Measurements from ENCODE around the gene ICAM1. TPM values are rescaled to one million over a fixed set of nuclear protein-coding genes. Genes with fewer than 3 reads are reported as not detected.

ICAM1 gene
- total and polyA plus RNA-seq, 2 of the 13 experiments (the other 11 are each of a cell fraction or from before 2014, with no cell fraction given), result 37.9 to 98.4 TPM

- TF ChIP-seq CREM (IDR thresholded peaks at IDR 0.05), result peak; percentile 60; the same call in 1 of the 2 replicates
- TF ChIP-seq CREM (CRISPR knock-in tag; IDR thresholded peaks at IDR 0.05), result no peak
- TF ChIP-seq RCOR2 (CRISPR knock-in tag; IDR thresholded peaks at IDR 0.05), result no peak
- TF ChIP-seq PTBP1 (IDR thresholded peaks at IDR 0.05; ENCODE audit: low read depth, low read length, poor library complexity, severe bottlenecking), result no peak
- peak; percentile 87 for TF ChIP-seq RFXANK (CRISPR knock-in tag; IDR thresholded peaks at IDR 0.05)
- no peak for TF ChIP-seq HNRNPH1 (optimal IDR thresholded peaks at IDR 0.05; ENCODE audit: low read depth, low read length)
Observed at GRCh38 chr19:10270616-10271394, at the start of gene ICAM1 (continued).

GRCh38 chr19:10222201-10222890, 48.6 kb upstream of the ICAM1 start:
- ATAC-seq (no peak), DNase-seq (ENCODE audit: low spot score) (no peak), FAIRE-seq (no peak)
- Histone ChIP-seq H3K4me1 (ENCODE audit: insufficient read depth, low read length) (peaks cover 30% of the 10 kb centered on the region), H3K27me3 (ENCODE audit: control insufficient read depth in 1 of 2, insufficient read depth in 2 of 2, low read length in 2 of 2) (no peaks in the 10 kb centered on the region; a peak in 1 of 5 replicates), H3K9ac (ENCODE audit: insufficient read depth, low read depth, low read length) (no peak overlapping the region), H3K4me2 (ENCODE audit: low read depth, low read length) (no peak overlapping the region), H3K9me3 (ENCODE audit: low read length) (no peaks in the 10 kb centered on the region), H2AFZ (ENCODE audit: low read length) (no peak overlapping the region), H3K36me3 (replicated peaks in 1 of 2; ENCODE audit: control insufficient read depth in 1 of 2, insufficient read depth in 2 of 2, low read length in 2 of 2) (no peaks in the 10 kb centered on the region), H3K79me2 (ENCODE audit: insufficient read depth, low read length) (no peaks in the 10 kb centered on the region), H3K4me3 (replicated peaks in 1 of 3; ENCODE audit: insufficient read depth in 1 of 3, low read depth in 2 of 3, low read length in 3 of 3) (no peak overlapping the region), H4K20me1 (ENCODE audit: insufficient read depth, low read length) (no peaks in the 10 kb centered on the region), H3K27ac (ENCODE audit: extremely low read length, insufficient read depth, low read length) (no peak overlapping the region)
- no TSS peak for BruUV-seq (replicated peaks)
- intact Hi-C loops (cut with micrococcal nuclease; ENCODE audit: unreplicated experiment) (no loop called here), in situ Hi-C loops (cut with HindIII; ENCODE audit: extremely low pct_ligation_motif_present, low pct_unique_long_range_greater_than_20kb) (no loop called here)
- 77% methylated on average over 13 of the region's 14 CpGs for WGBS (ENCODE audit: low lambda C conversion rate)
- TF ChIP-seq POLR2A (IDR thresholded peaks at IDR 0.05; ENCODE audit: insufficient read depth in 1 of 2, low read depth in 2 of 2, low read length in 2 of 2) (no peak), ZNF230 (CRISPR knock-in tag; IDR thresholded peaks at IDR 0.05) (no peak), ZNF543 (CRISPR knock-in tag; IDR thresholded peaks at IDR 0.05) (no peak), ZFP91 (CRISPR knock-in tag; IDR thresholded peaks at IDR 0.05; ENCODE audit: borderline replicate concordance) (no peak), ZNF709 (CRISPR knock-in tag; IDR thresholded peaks at IDR 0.05) (no peak), ZNF563 (CRISPR knock-in tag; IDR thresholded peaks at IDR 0.05) (no peak), THAP11 (CRISPR knock-in tag; IDR thresholded peaks at IDR 0.05) (no peak), ZNF225 (CRISPR knock-in tag; IDR thresholded peaks at IDR 0.05) (no peak), PCBP1 (IDR thresholded peaks at IDR 0.05; ENCODE audit: borderline replicate concordance, low read depth, low read length) (no peak), TFE3 (CRISPR knock-in tag; IDR thresholded peaks at IDR 0.05) (no peak), U2AF1 (optimal IDR thresholded peaks at IDR 0.05; ENCODE audit: low read depth, low read length) (no peak), ZFP37 (CRISPR knock-in tag; IDR thresholded peaks at IDR 0.05; ENCODE audit: borderline replicate concordance) (no peak), GFI1 (CRISPR knock-in tag; IDR thresholded peaks at IDR 0.05; ENCODE audit: borderline replicate concordance) (no peak), KDM3A (CRISPR knock-in tag; IDR thresholded peaks at IDR 0.05; ENCODE audit: low read depth) (no peak), MIER3 (CRISPR knock-in tag; IDR thresholded peaks at IDR 0.05; ENCODE audit: borderline replicate concordance) (no peak)
- CTCF ChIA-PET (ENCODE audit: low intra/inter-chr PET ratio, low total read pairs), result no interaction called here
- POLR2A ChIA-PET, result no interaction called here

Measured in HepG2 (cell line).